ENCODE results near the gene SECISBP2L.
"Not testable (repeated sequence)": the region's sequence is repeated elsewhere in the genome, so short reads cannot be mapped to it uniquely, and the experiment has no call there.

Gene SECISBP2L

GRCh38 chr15:48992545-48992944 is 53.7 kb downstream of the SECISBP2L start:
- no peak for DNase-seq

DNA sequence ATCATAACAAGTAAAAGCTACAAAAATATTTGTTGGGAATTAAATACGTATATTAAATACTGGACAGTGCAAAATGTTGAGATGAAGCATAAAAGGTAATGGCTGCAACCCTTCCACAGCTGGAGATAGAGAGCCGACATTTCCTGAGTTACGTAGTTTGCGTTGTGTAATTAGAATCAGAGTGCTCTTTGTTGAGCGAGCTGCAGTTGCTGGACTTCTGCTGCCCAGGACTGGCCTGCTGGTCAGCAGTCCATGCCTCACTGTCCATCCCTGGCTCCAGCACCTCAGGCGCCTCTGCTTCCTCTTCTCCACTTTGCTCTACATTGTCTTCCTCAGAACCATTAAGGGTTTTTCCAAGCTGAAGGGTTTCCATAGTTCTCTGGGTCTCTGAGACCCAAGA is 54.1 kb downstream of the SECISBP2L start:
- no peak for DNase-seq

DNA sequence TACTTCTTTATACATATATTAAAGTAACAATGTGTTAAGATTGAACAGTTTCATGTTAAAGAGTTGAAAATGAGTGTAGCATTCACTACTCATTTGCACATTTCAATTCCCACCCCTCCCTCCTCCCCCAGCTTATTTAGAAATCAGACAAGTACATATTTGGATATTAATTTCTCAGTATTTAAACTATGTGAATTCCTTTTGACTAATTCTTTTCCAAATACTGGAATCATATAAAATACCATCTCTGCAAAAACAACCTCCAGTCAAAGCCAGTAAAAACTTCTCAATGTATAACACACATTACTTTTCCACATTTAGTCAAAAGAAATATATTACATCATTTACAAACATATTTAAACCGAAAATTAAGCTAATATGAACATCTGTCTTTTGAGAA is 57.1 kb downstream of the SECISBP2L start:
- DNase-seq: no peak

- DNase-seq: no peak
These were observed 59.1 kb downstream of the SECISBP2L start for GRCh38 chr15:48987142-48987541.

DNA sequence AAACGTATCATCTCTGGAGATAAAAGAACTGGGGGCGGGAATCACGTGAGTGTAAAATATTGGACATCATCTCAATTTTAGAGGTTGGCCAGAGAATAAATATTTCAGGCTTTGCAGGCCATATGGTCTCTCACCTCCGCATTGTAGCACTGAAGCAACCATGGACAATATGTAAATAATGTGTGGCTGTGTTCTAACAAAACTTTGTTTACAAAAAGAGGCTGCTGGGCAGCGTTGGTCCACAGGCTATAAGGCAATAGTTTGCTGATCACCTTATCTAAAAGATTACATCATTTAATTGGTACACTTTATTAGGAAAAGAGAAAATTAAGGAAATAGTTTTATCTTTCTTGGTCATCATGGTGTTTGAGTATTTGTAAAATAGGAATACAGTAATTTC is 60.0 kb downstream of the SECISBP2L start:
- DNase-seq: no peak

DNA sequence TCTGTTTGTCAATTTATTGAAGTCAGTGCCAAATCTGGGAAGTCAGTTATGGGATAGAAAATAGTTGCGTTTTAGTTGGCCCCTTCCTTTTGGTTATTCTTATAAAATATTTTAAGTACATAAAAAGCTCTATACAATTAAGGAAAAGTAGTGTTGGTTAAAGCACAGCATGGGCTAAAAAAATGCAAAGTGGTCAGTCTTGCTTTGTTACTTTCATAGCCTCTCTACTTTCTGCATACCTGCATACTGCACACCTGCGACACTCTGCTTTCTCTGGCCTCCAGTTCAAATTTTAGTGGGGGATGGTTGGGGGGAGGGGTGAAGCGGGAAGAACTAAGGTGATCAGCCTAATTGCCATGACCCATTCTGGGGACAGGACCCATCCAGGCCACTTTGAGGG is 60.7 kb downstream of the SECISBP2L start:
- DNase-seq: no peak

DNA sequence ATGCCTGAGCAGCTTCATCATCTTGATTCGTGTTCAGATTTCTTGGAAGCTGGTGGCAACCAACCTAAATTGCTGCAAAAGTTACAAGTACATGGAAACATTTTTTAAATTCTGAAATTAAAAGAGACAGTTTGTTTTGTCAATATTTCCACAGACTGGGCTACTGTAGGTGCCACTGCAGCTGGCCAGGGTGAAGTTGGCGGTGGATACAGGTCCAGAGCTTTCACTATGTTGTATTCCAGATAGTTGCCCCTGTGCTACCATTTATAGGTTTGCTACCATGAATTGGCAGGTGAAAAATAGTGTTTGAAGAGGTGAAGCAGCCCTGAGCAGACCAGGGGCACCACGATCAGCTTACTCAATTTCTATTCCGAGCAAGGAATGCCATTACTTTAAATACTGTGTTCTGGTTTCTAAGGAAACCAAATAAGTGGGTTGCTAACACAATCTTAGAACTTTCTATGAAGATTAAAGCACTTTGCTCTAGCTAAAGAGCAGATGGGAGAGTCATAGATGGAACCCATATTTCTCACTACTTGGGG is 61.4 kb downstream of the SECISBP2L start:
- no peak for DNase-seq

DNA sequence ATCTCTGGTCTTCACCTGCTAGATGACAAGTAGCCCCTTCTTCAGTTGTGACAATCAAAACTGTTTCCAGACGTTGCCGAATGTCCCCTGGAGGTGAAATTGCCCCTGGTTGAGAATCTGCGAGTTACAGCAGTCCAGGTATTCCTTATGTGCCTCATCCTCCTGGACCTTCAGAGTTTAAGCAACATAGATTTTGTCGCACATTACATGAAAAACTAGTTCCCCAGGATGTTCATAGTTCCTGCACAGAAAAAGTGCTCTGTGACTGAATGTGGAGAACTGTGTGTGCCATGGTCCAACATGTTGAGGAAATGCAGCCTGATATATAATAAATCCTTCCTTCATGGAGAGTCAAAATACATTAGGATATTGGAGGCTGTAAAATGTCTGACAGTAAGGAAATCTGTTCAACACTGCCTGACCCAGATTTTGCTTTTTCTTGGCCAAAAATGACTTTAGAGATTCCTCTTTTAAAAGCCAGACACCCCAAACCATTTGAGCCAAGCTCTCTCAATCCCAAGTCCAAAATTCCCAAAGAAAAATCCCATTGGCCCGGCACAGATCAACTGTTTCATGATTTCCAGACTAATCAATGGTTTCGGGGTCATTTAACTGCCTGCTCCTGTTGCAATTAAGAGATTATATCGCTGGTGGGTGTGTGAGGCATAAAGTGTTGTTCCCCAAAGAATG is 62.1 kb downstream of the SECISBP2L start:
- no peak for DNase-seq

DNA sequence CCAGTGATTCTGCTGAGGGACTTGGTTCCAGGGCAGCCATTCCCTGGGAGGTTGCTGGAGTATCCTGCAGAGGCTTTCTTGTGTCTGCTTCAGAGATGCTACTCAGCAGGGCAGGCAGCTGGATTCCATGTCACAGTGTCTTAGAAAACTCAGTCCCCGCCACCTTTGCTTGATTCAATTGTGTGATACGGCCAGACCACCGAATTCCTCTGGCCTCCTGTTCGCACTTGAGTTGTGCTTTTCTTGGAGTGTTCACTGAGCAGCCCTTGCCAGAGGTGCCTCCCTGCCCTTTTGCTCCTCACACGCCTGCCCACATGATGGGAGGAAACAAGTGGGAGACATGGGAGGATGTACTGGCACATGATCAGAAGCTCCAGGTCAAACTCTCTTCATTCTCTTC is 62.9 kb downstream of the SECISBP2L start:
- DNase-seq: no peak

DNA sequence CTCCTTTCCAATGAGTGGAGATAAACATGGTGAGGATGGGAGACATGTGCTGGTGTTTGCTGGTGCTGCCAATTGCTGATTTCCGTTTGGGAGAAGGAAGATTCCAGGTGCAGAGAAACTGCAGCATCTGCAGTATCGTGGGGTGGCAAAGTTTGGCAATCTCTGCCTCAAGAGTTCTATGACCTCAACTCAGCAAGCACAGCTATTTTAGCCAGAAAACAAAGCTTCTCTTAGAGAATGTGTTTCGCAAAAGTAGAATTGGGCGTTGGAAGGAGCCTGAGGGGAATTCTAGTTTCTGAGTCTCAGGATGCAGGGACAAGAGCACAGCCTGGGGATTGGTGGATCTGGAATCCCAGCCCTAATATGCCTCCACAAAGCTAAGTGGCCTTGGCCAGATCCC is 64.3 kb downstream of the SECISBP2L start:
- no peak for DNase-seq

DNA sequence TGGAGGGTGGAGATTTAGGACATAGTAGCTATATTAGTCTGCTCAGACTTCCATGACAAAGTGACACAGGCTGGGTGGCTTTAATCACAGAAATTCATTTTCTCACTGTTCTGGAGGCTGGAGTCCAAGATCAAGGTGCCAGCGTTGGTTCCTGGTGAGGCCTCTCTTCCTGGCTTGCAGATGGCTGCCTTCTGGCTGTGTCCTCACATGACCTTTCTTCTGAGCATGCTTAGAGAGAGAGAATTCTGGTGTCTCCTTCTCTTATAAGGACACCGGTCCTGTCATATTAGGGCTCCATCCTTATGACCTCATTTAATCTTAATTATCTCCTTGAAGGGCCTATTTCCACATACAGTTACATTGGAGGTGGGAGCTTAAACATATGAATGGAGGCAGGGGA is 67.6 kb downstream of the SECISBP2L start:
- no peak for DNase-seq

- DNase-seq: no peak
These were observed 69.7 kb downstream of the SECISBP2L start for GRCh38 chr15:48976444-48977088.

GRCh38 chr15:48975472-48976419 is 70.5 kb downstream of the SECISBP2L start:
- DNase-seq: peak; percentile 54 to 61

- no peak for DNase-seq
These were observed 71.4 kb downstream of the SECISBP2L start for GRCh38 chr15:48974882-48975281.

DNA sequence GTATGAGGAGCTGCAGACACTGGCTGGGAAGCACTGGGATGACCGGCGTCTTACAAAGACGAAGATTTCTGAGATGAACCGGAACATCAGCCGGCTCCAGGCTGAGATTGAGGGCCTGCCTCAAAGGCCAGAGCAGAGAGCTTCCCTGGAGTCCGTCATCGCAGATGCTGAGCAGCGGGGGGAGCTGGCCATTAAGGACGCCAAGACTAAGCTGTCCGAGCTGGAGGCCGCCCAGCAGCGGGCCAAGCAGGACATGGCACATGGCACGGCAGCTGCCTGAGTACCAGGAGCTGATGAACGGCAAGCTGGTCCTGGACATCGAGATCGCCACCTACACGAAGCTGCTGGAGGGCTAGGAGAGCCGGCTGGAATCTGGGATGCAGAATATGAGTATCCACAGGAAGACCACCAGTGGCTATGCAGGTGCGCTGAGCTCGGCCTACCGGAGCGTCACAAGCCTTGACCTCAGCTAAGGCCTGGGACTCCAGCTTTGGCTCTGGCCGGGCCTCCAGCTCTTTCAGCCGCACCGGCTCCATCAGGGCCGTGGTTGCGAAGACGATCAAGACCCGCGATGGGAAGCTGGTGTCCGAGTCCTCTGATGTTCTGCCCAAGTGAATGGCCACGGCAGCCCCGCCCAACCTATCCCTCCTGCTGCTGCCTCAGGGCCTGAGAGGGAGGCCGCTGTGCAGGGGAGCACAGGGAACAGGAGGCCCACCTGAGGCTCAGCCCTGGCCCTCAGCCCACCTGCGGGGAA is 73.3 kb downstream of the SECISBP2L start:
- no peak for DNase-seq

DNA sequence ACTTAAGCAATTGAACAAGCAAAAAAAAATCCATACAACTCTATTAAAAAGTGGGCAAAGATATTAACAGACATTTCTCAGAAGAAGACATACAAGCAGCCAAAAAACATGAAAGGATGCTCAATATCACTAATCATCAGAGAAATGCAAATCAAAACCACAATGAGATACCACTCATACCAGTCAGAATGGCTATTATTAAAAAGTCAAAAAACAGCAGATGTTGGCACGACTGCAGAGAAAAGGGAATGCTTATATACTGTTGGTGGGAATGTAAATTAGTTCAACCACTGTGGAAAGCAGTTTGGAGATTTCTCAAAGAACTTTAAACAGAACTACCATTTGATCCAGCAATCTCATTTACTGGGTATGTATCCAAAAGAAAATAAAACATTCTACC is 75.3 kb downstream of the SECISBP2L start:
- not testable (repeated sequence) for DNase-seq

DNA sequence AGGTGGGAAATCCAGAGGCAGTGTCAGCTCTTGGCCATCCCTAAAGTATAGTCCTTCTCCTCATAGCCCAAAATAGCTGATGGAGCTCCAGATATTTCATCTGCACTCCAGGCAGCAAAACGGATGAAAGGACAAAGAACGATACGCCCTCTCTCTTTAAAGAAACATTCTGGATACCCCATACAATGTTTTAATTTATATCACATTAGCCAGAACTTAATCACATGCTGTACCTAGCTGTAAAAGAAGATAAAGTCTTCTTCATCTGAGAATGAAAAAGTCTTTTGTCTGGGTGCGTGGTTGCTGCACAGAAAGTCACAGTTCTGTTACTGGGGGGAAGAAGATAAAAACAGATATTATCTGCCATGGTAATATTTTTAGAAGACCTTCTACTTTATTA is 78.2 kb downstream of the SECISBP2L start:
- no peak for DNase-seq

DNA sequence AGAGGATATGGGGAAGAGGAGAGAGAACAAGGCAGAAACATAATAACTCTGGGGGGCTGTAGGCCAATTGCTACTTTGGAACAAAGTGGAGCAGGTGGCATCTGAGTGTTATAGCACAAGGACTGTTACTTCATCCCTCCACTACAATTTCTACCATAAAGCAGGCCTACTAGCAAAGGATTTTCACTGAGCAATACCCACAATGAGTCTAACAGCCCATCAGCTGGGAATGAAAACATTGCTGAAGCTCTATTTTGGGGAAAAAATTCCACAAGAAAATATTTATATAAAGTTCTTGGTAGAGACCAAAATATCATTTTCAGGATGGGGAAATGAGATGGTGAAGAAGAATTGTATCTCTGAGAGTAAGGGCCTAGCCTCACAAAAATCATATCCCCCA is 78.9 kb downstream of the SECISBP2L start:
- no peak for DNase-seq

DNA sequence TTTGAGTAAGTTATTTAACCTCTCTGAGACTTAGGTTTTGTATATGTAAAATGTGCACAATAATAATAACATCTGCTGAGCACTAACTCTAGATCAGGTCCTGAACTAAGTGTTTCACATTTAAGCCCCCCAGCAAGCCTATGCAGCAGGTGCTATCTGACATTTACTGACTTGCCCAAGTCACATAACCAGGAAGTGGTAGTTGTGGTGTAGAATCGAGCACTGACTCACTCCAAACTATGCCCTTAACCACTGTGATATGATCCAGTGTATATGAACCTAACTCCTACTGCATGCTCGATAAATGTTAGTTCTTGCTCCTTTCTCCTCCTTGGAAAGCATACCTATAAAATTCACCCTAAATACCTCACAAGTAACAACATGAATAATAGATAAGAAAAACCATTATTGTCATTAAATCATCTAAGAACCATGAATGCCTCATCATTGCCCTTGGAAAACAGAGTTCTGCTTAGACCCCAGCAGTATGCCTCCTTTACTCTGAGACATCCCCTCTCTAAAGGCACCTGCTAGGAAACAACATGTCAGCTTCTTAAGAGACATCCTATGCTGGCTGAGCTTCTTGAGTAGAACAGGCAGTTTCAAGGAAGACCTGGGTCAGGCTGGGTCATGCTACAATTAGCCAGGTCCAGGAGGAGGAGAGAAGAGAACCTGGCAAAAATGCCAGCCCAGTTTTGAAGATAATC is 79.5 kb downstream of the SECISBP2L start:
- no peak for DNase-seq

DNA sequence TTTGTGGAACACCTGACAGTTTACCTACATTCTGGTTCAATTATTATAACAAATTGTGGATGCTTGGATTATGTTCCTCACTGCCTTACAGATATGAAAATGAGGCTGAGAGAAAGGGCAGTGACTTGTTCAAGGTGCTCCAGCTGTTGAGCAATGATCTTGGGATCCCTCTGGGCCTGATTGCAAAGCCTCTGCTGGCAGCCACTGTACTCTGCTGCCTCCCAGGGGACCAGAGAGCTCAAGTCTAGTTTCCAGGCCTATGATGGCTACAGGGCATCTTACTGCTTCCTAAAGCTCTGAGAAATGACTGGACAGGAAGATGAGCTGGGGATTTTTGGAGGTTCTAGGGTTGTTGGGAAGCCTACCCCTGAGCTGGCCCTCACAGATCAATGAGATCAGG is 80.3 kb downstream of the SECISBP2L start:
- DNase-seq: no peak

GRCh38 chr15:48964898-48965297 is 81.3 kb downstream of the SECISBP2L start:
- DNase-seq: no peak

DNA sequence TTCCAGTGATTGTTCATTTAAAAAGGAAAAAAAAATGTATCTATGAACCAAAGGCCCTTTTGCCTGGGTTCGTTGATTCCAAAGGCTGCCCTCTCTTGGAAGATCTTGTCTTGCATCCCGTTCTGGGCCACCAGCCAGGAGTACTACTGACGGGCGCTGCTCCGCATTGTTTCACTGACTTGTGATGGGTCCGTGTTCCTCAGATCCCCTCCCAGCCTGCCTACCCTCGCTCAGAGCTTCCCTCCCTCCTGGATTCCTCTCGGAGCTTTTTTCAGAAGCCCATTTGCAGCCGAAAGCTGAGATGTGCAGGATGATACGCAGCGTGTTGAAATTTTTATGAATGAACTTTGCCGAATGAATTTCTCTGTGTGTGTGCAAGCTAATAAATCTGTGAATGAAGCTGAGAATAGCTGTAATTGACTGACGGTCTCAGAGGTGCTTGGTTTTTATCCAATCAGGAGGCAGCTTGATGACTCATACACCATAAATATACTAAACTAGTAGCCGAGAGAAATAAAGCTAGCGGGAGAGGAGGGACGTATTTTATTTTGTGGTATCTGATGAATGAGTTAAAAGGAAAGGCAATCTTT is 82.6 kb downstream of the SECISBP2L start, which contains the start of gene SHC4:
TSS of gene SHC4 (minus strand) at position 396 of the 590 bp plus-strand sequence. CDS start 904 bp downstream, outside the sequence.
- no peak for DNase-seq
